OCI-LY1 (cell line): ENCODE data around the gene ADIG.

Experiments used
- EZH2 ChIP-seq: fragments of 200-600 bp; sonication (generic), shearing (Covaris generic); IDR thresholded peaks from 2 replicates; pipeline ENCODE4 v1.8.0; 2017; ENCODE audit warnings: borderline replicate concordance, mixed run types, mild to moderate bottlenecking, antibody characterized with exemption, low read length, moderate library complexity, mixed read lengths
- TF ChIP-seq, protein P1 (sequence below): fragments of 200-600 bp; sonication (generic), shearing (Covaris generic); IDR thresholded peaks from 2 replicates; pipeline ENCODE4 v1.5.1; 2017; ENCODE audit warnings: mild to moderate bottlenecking, antibody characterized with exemption, low read length, moderate library complexity, mixed read lengths

DNA sequence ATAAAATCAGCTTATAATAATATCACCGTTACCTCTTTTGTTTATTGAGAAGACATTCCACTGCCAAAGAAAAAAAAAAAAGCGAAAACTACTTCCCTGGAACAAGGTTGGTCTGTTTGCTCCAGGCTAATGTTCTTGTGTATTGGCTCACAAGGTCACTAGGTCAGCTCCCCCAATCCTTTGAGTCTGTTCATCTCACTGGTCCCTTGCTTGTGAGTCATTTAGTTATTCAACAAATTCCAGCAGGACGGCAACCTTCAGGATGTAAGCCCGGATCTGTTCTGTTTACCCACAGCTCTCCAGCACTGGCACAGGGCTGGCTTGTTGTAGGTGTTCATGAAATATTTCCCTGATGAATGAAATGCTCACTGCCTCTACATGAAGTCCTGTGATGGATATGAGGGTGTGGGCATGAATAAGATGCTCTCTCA is 23.9 kb downstream of the ADIG start:
- no peak for TF ChIP-seq EZH2
- TF ChIP-seq, protein P1, sequence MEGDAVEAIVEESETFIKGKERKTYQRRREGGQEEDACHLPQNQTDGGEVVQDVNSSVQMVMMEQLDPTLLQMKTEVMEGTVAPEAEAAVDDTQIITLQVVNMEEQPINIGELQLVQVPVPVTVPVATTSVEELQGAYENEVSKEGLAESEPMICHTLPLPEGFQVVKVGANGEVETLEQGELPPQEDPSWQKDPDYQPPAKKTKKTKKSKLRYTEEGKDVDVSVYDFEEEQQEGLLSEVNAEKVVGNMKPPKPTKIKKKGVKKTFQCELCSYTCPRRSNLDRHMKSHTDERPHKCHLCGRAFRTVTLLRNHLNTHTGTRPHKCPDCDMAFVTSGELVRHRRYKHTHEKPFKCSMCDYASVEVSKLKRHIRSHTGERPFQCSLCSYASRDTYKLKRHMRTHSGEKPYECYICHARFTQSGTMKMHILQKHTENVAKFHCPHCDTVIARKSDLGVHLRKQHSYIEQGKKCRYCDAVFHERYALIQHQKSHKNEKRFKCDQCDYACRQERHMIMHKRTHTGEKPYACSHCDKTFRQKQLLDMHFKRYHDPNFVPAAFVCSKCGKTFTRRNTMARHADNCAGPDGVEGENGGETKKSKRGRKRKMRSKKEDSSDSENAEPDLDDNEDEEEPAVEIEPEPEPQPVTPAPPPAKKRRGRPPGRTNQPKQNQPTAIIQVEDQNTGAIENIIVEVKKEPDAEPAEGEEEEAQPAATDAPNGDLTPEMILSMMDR: no peak
